Measurements from ENCODE around the gene BRD9.
"Not testable (repeated sequence)": the region's sequence is repeated elsewhere in the genome, so short reads cannot be mapped to it uniquely, and the experiment has no call there.

The BRD9 gene

DNA sequence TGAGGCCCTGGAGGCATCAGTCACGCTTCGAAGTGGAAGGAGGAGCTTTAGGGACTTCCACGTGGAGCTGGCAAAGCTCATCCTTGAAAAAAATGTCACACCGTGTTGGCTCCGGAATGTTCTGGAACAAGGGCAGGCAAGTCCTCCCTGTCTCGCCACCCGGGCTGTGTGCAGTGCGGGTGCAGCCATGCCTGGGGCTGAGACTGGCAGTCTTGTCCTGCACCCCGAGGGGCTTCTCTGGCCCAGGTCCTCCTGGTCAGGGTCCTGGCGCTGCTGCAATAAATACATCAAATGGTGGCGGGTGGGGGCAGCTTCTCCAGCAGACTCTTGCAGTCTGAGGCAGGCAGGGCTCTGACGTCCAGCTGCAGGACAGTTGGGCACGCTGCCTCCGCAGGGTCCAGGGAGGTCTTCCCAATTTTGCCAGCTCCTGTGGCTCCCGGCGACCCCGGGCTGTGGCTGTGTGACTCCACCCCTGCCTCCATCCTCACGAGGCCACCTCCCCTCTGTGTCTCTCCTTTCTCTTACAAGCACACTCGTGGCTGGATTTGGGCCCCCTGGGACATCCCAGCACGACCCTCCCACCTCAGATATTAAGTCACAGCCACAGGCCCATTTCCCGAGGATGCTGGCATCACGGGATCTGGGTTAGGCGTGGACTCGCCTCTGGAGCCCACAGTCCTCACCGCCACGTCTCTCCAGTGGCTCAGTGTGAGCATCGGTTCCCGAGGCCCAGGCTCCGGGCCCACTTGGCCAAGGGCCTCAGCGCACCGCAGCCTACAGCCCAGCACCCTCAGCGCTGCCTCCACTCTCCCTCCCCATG lies 50.0 kb downstream of the BRD9 start:
- CTCF ChIA-PET; POLR2A ChIA-PET; H3K36me3 ChIP-seq (ENCODE audit: control insufficient read depth in 2 of 2, insufficient read depth in 1 of 2, low read length in 2 of 2); H3K4me3 ChIP-seq (ENCODE audit: low read depth, low read length); H3K27ac ChIP-seq (ENCODE audit: extremely low read depth, low read depth, low read length); H3K9me3 ChIP-seq (ENCODE audit: control insufficient read depth, insufficient read depth, low read depth, low read length); H3K4me1 ChIP-seq (ENCODE audit: control insufficient read depth, insufficient read depth, low read length): not testable (repeated sequence)

DNA sequence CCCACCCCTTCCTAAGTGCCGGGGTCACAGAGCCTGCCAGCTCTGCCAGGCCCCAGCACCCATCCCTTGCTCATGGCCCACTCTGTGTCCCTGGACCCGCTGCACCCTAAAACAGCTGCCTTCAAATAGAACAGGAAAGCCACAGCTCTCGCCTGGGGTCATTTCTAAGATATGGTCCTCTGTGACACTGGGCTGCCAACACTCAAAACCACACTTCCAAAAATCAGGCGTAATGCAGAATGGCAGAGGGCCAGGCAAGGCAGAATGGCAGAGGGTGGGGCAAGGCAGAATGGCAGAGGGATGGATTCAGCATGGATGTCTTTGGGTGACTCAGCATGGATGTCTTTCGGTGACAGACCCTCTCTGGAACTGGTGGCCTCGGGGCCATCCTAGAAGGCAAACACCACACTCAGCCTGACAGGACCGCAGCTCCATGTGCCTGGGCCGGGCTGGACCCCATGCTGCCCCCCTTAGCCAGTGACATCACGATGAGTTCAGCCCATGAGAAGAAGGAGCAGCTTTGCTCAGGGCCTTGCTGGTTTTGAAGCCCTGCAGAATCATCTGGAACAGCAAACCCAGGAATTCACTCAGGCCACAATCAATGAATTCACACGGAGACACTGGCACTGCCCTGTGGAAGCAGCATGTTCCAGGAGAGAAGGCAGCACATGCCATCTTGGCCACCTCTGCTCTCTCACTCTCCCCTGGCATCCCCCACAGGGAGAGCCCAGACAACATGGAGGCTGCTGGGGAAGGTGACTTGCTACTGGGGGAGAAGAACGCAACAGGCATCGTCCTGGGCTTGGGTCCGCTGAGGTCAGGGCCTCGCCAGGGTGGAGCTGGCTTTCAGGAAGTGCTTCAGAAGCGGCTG lies 50.8 kb downstream of the BRD9 start:
- CTCF ChIA-PET; H3K4me3 ChIP-seq (ENCODE audit: low read depth, low read length); H3K4me1 ChIP-seq (ENCODE audit: control insufficient read depth, insufficient read depth, low read length); POLR2A ChIA-PET; H3K27ac ChIP-seq (ENCODE audit: extremely low read depth, low read depth, low read length); H3K9me3 ChIP-seq (ENCODE audit: control insufficient read depth, insufficient read depth, low read depth, low read length); H3K36me3 ChIP-seq (ENCODE audit: control insufficient read depth in 2 of 2, insufficient read depth in 1 of 2, low read length in 2 of 2): not testable (repeated sequence)

DNA sequence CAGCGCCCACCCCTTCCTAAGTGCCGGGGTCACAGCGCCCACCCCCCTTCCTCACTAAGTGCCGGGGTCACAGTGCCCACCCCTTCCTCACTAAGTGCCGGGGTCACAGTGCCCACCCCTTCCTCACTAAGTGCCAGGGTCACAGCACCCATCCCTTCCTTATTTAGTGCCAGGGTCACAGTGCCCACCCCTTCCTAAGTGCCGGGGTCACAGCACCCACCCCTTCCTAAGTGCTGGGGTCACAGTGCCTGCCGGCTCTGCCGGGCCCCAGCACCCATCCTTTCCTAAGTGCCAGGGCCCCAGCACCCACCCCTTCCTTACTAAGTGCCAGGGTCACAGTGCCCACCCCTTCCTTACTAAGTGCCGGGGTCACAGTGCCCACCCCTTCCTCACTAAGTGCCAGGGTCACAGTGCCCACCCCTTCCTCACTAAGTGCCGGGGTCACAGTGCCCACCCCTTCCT lies 51.6 kb downstream of the BRD9 start:
- H3K9me3 ChIP-seq (ENCODE audit: control insufficient read depth, insufficient read depth, low read depth, low read length); POLR2A ChIA-PET; CTCF ChIA-PET; H3K36me3 ChIP-seq (ENCODE audit: control insufficient read depth in 2 of 2, insufficient read depth in 1 of 2, low read length in 2 of 2); H3K4me3 ChIP-seq (ENCODE audit: low read depth, low read length); H3K4me1 ChIP-seq (ENCODE audit: control insufficient read depth, insufficient read depth, low read length); H3K27ac ChIP-seq (ENCODE audit: extremely low read depth, low read depth, low read length): not testable (repeated sequence)

DNA sequence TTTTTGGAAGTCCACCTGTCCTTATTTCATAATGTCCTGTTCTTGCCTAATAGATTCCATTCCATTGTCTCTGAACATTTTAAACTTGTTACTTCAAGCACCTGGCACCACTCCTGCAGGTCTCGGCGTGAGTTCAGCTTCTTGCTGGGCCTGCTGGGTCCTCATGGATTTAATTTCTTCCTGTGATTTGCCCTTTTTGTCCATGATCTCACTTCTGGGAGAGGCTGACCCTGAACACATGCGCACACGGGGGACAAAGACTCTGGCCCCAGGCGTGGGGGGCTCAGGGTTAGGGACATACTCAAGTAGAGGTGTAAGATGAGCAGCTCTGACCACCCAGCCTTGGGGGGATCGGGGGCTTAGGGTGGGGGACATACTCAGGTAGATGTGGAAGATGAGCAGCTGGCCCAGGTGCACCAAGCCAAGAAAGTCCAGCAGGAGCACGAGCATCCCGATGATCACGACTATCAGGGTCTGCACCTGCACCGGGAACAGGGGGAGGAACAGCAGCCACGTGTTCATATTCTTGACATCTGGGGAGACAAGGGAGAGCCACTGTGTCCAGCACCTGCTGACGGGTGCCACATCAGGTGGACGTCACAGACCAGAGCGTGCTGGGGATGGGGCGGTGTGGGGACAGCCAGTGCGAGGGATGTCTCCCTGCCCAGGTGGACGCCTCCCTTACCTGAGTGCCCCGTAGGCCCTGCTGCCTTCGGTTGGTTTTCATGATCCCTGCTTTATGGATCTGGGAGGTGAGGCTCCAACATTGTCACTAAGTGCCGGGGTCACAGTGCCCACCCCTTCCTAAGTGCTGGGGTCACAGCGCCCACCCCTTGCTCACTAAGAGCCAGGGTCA lies 52.3 kb downstream of the BRD9 start:
- POLR2A ChIA-PET; H3K9me3 ChIP-seq (ENCODE audit: control insufficient read depth, insufficient read depth, low read depth, low read length); CTCF ChIA-PET; H3K27ac ChIP-seq (ENCODE audit: extremely low read depth, low read depth, low read length); H3K36me3 ChIP-seq (ENCODE audit: control insufficient read depth in 2 of 2, insufficient read depth in 1 of 2, low read length in 2 of 2); H3K4me1 ChIP-seq (ENCODE audit: control insufficient read depth, insufficient read depth, low read length); H3K4me3 ChIP-seq (ENCODE audit: low read depth, low read length): not testable (repeated sequence)

DNA sequence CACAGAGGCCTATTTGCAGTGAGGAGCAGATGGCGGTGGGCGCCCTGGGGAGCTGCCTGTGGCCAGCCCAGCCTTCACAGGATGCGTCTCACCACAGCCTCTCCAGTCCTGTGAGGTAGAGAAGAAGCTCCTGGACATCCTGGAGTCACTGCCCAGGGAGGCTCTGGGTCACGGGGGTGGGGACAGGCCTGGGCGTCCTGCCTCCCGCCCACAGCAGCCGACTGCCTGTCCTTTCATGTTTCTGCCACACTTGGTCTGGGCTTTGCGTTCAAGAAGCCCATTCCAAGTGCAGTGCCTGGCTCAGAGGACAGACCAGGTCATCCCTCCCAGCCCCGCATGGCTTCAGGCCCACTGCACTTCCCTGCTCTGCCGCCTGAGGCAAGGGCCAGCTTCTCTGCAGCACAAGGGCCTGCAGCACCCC lies 54.2 kb downstream of the BRD9 start:
- H3K4me1 ChIP-seq (ENCODE audit: control insufficient read depth, insufficient read depth, low read length); POLR2A ChIA-PET; CTCF ChIA-PET; H3K9me3 ChIP-seq (ENCODE audit: control insufficient read depth, insufficient read depth, low read depth, low read length); H3K4me3 ChIP-seq (ENCODE audit: low read depth, low read length); H3K27ac ChIP-seq (ENCODE audit: extremely low read depth, low read depth, low read length); H3K36me3 ChIP-seq (ENCODE audit: control insufficient read depth in 2 of 2, insufficient read depth in 1 of 2, low read length in 2 of 2): not testable (repeated sequence)
- peak; percentile 64 for TF ChIP-seq ZIC2 (tag by site-specific recombination; IDR thresholded peaks at IDR 0.05)
- peak; percentile 38; the same call in 1 of the 2 replicates for TF ChIP-seq EGR2 (tag by site-specific recombination; IDR thresholded peaks at IDR 0.05; ENCODE audit: low read depth)
- peak; percentile 23; the same call in 1 of the 2 replicates for TF ChIP-seq ZFHX2 (tag by site-specific recombination; conservative IDR thresholded peaks at IDR 0.05)

DNA sequence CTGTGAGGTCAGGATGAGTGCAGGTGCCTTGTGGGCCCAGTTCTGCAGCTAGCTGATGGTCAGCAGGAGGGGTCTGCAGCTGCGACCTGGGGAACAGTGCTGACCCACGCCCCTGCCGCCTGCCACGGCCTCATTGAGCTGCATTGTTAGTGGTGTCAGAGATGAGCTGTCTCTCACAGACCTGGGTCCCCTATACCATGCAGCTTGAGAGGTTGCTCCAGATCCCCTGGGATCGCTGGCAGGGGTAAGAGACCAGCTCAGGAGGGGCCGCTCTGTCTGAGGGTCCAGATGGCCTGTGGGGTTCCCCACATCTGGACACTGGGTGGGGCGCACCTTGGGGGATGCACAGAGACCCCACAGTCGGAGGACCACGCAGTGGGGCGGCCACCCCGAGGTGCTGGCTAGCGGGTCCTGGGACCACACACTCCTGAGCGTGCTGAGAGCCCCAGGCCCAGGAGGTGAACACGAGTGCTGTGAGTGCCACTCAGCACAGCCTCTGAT lies 54.9 kb downstream of the BRD9 start:
- H3K4me3 ChIP-seq (ENCODE audit: low read depth, low read length); POLR2A ChIA-PET; H3K9me3 ChIP-seq (ENCODE audit: control insufficient read depth, insufficient read depth, low read depth, low read length); H3K36me3 ChIP-seq (ENCODE audit: control insufficient read depth in 2 of 2, insufficient read depth in 1 of 2, low read length in 2 of 2); H3K27ac ChIP-seq (ENCODE audit: extremely low read depth, low read depth, low read length); CTCF ChIA-PET; H3K4me1 ChIP-seq (ENCODE audit: control insufficient read depth, insufficient read depth, low read length): not testable (repeated sequence)

DNA sequence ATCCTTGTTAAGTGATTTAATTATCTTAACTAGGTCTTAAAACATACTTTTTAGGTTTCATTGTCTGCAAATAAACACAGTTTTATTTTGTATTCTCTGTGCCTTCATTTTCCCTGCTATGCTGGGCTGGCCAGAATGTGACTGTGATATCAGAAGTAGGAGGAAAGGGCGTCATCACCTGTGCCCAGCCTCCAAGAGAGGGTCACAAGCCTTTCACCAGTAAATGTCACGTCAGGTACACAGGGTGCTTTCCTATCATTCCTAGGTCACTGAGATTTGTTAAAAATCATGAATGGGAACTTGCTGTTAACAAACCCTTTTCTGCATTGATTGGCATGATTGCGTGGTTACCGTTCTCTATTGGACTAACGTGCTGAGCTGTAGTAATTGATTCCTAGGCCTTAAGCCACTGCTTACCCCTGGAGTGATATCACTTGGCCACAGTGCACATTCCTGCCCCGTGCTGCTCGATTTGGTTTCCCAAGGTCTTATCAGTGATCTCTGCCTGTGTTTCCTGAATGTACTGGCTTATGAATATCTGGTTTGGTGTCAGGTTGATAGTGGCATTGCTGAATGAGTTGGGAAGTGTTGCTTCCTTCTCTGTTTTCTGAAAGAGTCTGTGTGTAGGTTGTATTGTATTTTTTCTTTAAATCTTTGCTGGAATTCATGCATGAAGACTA lies 56.5 kb downstream of the BRD9 start:
- H3K4me1 ChIP-seq (ENCODE audit: control insufficient read depth, insufficient read depth, low read length); POLR2A ChIA-PET; H3K4me3 ChIP-seq (ENCODE audit: low read depth, low read length); H3K9me3 ChIP-seq (ENCODE audit: control insufficient read depth, insufficient read depth, low read depth, low read length); H3K27ac ChIP-seq (ENCODE audit: extremely low read depth, low read depth, low read length); H3K36me3 ChIP-seq (ENCODE audit: control insufficient read depth in 2 of 2, insufficient read depth in 1 of 2, low read length in 2 of 2): not testable (repeated sequence)
- CTCF ChIA-PET: interaction anchor here (0.6 kb wide), 1 partner anchor 127 kb away, joined by 3 read pairs; no protein-coding TSS in a partner anchor

DNA sequence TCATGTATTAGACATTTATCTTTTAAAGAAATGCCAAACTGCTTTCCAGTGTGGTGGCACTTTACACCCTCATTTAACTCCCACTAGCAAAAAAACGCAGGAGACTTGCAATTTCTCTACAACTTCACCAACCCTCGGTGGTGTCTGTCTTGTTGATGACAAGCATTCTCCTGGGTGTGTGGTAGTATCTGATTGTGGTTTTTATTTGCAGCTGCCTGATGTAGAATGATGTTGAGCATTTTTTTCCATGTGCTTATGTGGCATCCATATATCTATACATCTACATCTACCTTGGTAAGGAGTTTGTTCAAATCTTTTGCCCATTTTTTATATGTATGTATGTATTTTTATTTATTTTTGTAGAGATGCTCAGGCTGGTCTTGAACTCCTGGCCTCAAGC lies 58.6 kb downstream of the BRD9 start:
- H3K4me1 ChIP-seq (ENCODE audit: control insufficient read depth, insufficient read depth, low read length); POLR2A ChIA-PET; H3K27ac ChIP-seq (ENCODE audit: extremely low read depth, low read depth, low read length); CTCF ChIA-PET; H3K36me3 ChIP-seq (ENCODE audit: control insufficient read depth in 2 of 2, insufficient read depth in 1 of 2, low read length in 2 of 2); H3K4me3 ChIP-seq (ENCODE audit: low read depth, low read length); H3K9me3 ChIP-seq (ENCODE audit: control insufficient read depth, insufficient read depth, low read depth, low read length): not testable (repeated sequence)

DNA sequence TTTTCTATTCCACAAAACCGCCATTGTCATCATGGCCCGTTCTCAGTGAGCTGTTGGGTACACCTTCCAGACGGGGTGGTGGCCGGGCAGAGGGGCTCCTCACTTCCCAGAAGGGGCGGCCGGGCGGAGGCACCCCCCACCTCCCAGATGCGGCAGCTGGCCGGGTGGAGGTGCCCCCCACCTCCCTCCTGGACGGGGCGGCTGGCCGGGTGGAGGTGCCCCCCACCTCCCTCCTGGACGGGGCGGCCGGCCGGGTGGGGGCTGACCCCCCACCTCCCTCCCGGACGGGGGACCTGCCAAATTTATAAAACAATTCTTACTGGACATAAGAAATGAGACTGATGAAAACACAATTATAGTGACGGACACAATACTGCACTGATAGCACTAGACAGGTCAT lies 64.4 kb downstream of the BRD9 start:
- H3K4me1 ChIP-seq (ENCODE audit: control insufficient read depth, insufficient read depth, low read length); POLR2A ChIA-PET; CTCF ChIA-PET: not testable (repeated sequence)

More for the DNA sequence above, 64.4 kb downstream of the BRD9 start:
- peaks cover 0 to 13% of the 10 kb centered on the region in 2 experiments; a peak in 2 of 3 replicates for H3K36me3 ChIP-seq (ENCODE audit: control insufficient read depth in 2 of 2, insufficient read depth in 1 of 2, low read length in 2 of 2)
- not testable (repeated sequence) for H3K4me3 ChIP-seq (ENCODE audit: low read depth, low read length); H3K27ac ChIP-seq (ENCODE audit: extremely low read depth, low read depth, low read length); H3K9me3 ChIP-seq (ENCODE audit: control insufficient read depth, insufficient read depth, low read depth, low read length)
